Epithelial cell of esophagus (primary cell): ENCODE data around the gene GLOD4.
"Not testable (repeated sequence)": the region's sequence is repeated elsewhere in the genome, so short reads cannot be mapped to it uniquely, and the experiment has no call there.

ENCODE experiments used
- DNase-seq: peaks from one replicate; pipeline ENCODE4 v3.0.0; 2010; ENCODE audit warnings: low read depth
- H3K4me3 ChIP-seq: 2 replicates; pipeline ENCODE4 v1.5.1; 2011; ENCODE audit warnings: mild to moderate bottlenecking, low read length, control low read depth
- TF ChIP-seq, protein P1 (sequence below): IDR thresholded peaks from 2 replicates; pipeline ENCODE4 v1.5.1; 2011; ENCODE audit warnings: low read depth, mild to moderate bottlenecking, low read length, control low read depth, inconsistent platforms; ENCODE audit not compliant: insufficient read depth; ENCODE audit errors: missing control alignments

GLOD4 gene

DNA sequence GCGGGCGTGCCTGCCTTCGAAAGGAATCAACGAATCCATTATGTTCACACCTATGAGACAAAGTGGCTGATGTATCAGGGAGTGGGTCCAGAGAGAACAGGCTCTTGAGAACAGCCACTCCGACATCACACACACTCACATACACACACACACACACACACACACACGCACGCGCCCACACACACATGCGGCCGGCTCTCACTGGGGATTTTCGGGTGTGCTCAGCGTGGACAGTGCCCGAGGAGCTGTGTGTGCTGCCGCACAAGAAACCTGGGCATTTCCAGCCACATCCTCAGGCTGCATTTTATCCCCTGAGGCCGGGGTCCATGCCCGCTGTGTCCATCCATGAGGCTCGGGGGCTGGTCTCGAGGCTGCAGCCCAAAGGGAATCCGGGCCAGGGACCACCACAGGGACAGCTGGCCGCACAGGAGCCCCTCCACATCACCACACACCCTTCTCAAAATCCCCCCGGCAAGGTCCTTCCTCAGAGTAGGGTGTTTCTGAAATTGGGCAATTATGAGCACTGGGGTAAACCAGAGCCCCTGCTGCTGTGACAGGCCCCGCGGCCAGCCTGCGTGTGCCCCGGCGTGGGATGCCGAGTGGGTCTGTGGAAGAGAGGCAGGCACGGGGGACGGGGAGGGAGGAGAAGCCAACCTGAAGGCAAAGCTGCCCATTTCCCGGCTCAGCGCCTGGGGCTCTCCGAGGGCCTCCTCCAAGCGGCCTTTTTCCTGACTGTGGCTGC is 24.9 kb upstream of the GLOD4 start:
- no peak for DNase-seq
- H3K4me3 ChIP-seq = no peak overlapping the region
- TF ChIP-seq, protein P1, sequence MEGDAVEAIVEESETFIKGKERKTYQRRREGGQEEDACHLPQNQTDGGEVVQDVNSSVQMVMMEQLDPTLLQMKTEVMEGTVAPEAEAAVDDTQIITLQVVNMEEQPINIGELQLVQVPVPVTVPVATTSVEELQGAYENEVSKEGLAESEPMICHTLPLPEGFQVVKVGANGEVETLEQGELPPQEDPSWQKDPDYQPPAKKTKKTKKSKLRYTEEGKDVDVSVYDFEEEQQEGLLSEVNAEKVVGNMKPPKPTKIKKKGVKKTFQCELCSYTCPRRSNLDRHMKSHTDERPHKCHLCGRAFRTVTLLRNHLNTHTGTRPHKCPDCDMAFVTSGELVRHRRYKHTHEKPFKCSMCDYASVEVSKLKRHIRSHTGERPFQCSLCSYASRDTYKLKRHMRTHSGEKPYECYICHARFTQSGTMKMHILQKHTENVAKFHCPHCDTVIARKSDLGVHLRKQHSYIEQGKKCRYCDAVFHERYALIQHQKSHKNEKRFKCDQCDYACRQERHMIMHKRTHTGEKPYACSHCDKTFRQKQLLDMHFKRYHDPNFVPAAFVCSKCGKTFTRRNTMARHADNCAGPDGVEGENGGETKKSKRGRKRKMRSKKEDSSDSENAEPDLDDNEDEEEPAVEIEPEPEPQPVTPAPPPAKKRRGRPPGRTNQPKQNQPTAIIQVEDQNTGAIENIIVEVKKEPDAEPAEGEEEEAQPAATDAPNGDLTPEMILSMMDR = no peak

DNA sequence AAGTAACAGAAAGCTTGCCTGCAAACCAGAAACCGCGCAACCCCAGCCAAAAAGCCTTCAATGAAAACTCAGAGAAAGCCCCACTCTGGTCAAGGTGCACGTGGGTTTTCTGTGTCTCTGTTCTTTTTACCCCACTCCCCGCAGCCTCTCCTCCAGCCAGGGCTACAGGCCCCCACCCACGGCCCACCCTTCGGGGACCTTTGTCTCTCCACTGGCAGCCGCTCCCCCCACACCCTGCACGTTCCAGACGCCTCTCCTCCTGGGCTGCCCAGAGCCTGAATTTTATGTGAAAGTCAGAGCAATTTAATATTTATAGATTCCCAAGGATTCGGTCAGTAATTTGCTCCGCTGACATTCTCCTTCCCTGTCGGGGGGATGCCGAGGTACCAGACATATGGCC is 24.3 kb upstream of the GLOD4 start:
- TF ChIP-seq, protein P1 = no peak
- no peak overlapping the region for H3K4me3 ChIP-seq
- no peak for DNase-seq

DNA sequence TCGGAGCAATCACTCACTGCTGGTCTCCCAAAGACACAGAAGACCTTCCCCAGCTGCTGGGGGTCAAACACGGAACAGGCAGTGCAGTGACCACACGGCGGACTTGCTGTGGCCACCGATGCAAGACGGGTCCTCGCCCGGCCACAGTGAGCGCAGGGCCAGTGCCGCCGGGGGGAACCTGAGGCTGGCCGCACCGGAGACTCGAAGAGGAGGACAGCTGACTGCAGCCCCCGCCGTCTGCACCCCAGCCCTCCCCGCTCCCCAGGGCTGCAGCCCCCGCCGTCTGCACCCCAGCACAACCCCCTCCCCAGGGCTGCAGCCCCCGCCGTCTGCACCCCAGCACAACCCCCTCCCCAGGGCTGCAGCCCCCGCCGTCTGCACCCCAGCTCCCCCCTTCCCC is 23.8 kb upstream of the GLOD4 start:
- DNase-seq, H3K4me3 ChIP-seq: not testable (repeated sequence)

DNA sequence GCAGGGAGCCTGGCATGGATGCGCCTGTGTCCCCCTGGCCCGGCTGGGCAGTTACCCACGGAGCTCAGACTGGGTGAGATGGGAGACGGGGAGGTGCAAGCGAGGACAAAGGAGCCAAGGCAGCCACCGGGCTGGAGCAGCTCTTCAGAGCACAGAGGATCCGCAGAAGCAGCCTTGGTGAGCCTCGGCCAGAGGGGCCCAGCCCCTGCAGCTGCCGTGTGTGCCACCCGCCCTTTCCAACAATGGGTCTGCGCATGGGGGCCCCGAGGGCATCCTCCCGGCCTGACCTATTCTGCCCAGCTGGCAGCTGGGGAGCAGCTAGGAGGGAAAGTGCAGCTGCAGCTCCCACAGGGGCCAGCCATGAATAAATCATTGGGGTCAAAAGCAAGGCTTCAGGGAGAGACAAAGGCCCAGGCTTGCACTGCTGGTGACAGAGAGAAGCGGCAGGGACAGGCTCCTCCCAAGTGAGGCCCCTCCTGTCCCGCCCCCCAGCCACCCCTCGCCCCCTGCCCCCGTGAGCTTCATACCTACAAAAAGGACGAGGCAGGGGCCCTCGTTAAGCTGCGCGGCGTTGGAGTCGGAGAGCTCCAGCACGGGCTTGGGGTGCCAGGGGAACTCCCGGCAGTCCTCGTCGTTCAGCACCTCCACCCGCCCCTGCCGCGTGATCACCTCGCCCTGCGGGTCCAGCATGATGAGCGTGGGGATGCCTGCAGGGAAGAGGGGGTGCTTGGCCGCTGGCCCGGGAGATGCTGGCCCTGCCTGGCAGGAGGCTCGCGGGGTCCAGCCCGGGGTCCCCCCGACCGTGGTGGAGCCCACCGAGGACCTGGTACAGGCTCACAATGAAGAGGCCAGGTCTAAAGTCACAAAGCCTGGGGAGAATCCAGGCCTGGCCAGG is 22.7 kb upstream of the GLOD4 start:
- H3K4me3 ChIP-seq = no peak overlapping the region
- DNase-seq = no peak
- TF ChIP-seq, protein P1 = no peak

DNA sequence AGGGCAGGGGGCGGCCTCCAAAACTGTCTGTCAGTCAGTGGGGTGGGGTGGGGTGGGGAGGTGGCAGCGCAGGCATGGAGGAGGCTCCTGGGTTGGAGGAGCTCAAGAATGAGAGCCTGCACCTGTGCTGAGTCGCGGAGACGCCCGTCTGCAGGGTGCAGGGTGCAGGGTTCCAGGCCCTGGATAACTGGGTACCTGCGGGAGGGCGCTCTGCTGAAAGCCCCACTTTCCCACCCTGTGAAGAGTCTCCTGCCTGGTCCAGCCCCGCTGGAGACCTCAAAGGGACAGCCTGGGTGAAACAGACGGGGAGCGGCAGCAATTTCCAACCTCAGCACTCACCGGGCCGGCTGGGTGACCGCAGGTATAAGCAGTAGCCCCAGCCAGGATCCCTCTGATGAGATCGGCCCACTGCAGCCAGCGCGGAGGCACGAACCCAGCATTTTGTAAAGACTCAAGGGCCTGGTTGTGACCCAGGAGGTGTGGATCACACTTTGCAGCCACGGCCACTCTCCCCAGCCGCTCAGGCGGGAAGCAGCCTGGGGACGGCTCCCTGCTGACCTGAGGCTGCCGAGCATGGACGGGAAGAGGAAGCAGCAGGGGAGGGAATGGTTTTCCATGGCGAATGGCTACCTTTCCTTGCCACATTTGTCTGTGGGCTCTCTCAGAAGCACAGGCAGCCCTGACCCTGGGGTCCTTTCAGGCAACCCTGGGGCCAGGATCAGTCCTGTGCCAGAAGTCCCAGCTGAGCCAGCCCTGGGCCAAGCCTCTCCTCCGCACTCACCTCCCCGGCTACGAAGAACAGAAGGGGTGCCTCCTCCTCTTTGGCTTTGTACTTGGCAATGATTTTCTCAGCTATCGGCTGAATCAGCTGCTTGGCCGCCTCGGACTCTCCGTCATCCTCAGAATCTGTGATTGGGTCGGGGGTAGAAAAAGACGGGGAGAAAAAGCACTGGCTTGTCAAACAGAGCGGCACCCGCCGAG is 21.1 kb upstream of the GLOD4 start:
- H3K4me3 ChIP-seq = no peak overlapping the region
- no peak for DNase-seq
- TF ChIP-seq, protein P1 = no peak

DNA sequence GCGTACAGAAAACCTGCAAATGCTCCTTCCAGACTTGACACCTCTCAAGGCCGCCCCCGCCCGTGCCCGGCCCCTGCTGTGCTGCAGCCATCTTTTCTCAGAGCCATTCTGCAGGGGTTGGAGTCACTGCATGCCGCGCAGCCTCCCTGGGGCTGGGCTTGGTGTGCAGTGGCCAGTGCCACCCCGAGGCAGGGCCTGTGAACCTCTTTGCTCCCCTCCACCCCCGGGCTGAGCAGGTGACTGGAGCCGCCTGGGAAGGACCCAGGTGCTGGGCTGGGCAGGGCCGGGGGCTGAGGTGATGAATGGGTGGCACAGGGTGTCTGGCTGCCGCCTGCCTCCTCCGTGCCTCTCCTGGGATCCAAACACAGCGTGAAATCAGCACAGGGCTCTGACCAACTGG is 20.4 kb upstream of the GLOD4 start:
- no peak overlapping the region for H3K4me3 ChIP-seq
- TF ChIP-seq, protein P1 = no peak
- no peak for DNase-seq
